ENCODE data around the gene LGALS7.
"Not testable (repeated sequence)": the region's sequence is repeated elsewhere in the genome, so short reads cannot be mapped to it uniquely, and the experiment has no call there.

LGALS7 gene

GRCh38 chr19:38809592-38810252 is 36.4 kb upstream of the LGALS7 start:
- H3K4me3 ChIP-seq (ENCODE audit: low read depth in 1 of 2, low read length in 2 of 2): no peak overlapping the region

GRCh38 chr19:38808741-38809140 is 35.4 kb upstream of the LGALS7 start:
- Histone ChIP-seq H3K4me3 (ENCODE audit: low read depth in 1 of 2, low read length in 2 of 2) (no peak overlapping the region), H3K27me3 (ENCODE audit: control insufficient read depth in 1 of 2, insufficient read depth in 2 of 2, low read length in 2 of 2) (no peaks in the 10 kb centered on the region), H3K9ac (ENCODE audit: low read length) (no peak overlapping the region), H3K36me3 (ENCODE audit: insufficient read depth, low read length) (no peaks in the 10 kb centered on the region), H3K9me3 (ENCODE audit: low read length) (no peaks in the 10 kb centered on the region), H3K4me1 (ENCODE audit: insufficient read depth, low read length) (no peaks in the 10 kb centered on the region), H3K27ac (ENCODE audit: low read depth, low read length) (no peak overlapping the region)

More at GRCh38 chr19:38809592-38810252, 36.4 kb upstream of the LGALS7 start:
- Histone ChIP-seq H3K27me3 (ENCODE audit: control insufficient read depth in 1 of 2, insufficient read depth in 2 of 2, low read length in 2 of 2) (no peaks in the 10 kb centered on the region), H3K9ac (ENCODE audit: low read length) (no peak overlapping the region), H3K36me3 (ENCODE audit: insufficient read depth, low read length) (no peaks in the 10 kb centered on the region), H3K27ac (ENCODE audit: low read depth, low read length) (no peak overlapping the region), H3K9me3 (ENCODE audit: low read length) (no peaks in the 10 kb centered on the region), H3K4me1 (ENCODE audit: insufficient read depth, low read length) (no peaks in the 10 kb centered on the region)

- H3K9me3 ChIP-seq (ENCODE audit: low read length); H3K4me1 ChIP-seq (ENCODE audit: insufficient read depth, low read length); H3K27me3 ChIP-seq (ENCODE audit: control insufficient read depth in 1 of 2, insufficient read depth in 2 of 2, low read length in 2 of 2); H3K36me3 ChIP-seq (ENCODE audit: insufficient read depth, low read length); H3K27ac ChIP-seq (ENCODE audit: low read depth, low read length); H3K9ac ChIP-seq (ENCODE audit: low read length); H3K4me3 ChIP-seq (ENCODE audit: low read depth in 1 of 2, low read length in 2 of 2): not testable (repeated sequence)
Measured at GRCh38 chr19:38807374-38808098, 34.2 kb upstream of the LGALS7 start.

- Histone ChIP-seq H3K9me3 (ENCODE audit: low read length) (no peaks in the 10 kb centered on the region), H3K4me1 (ENCODE audit: insufficient read depth, low read length) (no peaks in the 10 kb centered on the region), H3K4me3 (ENCODE audit: low read depth in 1 of 2, low read length in 2 of 2) (no peak overlapping the region), H3K27me3 (ENCODE audit: control insufficient read depth in 1 of 2, insufficient read depth in 2 of 2, low read length in 2 of 2) (no peaks in the 10 kb centered on the region), H3K36me3 (ENCODE audit: insufficient read depth, low read length) (no peaks in the 10 kb centered on the region), H3K9ac (ENCODE audit: low read length) (no peak overlapping the region), H3K27ac (ENCODE audit: low read depth, low read length) (no peak overlapping the region)
Measured at GRCh38 chr19:38806371-38806770, 33.1 kb upstream of the LGALS7 start.

- Histone ChIP-seq H3K9me3 (ENCODE audit: low read length) (no peaks in the 10 kb centered on the region), H3K9ac (ENCODE audit: low read length) (no peak overlapping the region), H3K27me3 (ENCODE audit: control insufficient read depth in 1 of 2, insufficient read depth in 2 of 2, low read length in 2 of 2) (no peaks in the 10 kb centered on the region), H3K27ac (ENCODE audit: low read depth, low read length) (no peak overlapping the region), H3K4me3 (ENCODE audit: low read depth in 1 of 2, low read length in 2 of 2) (no peak overlapping the region), H3K4me1 (ENCODE audit: insufficient read depth, low read length) (no peaks in the 10 kb centered on the region), H3K36me3 (ENCODE audit: insufficient read depth, low read length) (no peaks in the 10 kb centered on the region)
Measured at GRCh38 chr19:38805180-38805579, 31.9 kb upstream of the LGALS7 start.

GRCh38 chr19:38803543-38803942 is 30.2 kb upstream of the LGALS7 start:
- Histone ChIP-seq H3K9ac (ENCODE audit: low read length) (no peak overlapping the region), H3K27ac (ENCODE audit: low read depth, low read length) (no peak overlapping the region), H3K27me3 (ENCODE audit: control insufficient read depth in 1 of 2, insufficient read depth in 2 of 2, low read length in 2 of 2) (no peaks in the 10 kb centered on the region), H3K4me3 (ENCODE audit: low read depth in 1 of 2, low read length in 2 of 2) (no peak overlapping the region), H3K9me3 (ENCODE audit: low read length) (no peaks in the 10 kb centered on the region), H3K4me1 (ENCODE audit: insufficient read depth, low read length) (no peaks in the 10 kb centered on the region), H3K36me3 (ENCODE audit: insufficient read depth, low read length) (no peaks in the 10 kb centered on the region)

GRCh38 chr19:38801359-38802095 is 28.2 kb upstream of the LGALS7 start:
- Histone ChIP-seq H3K4me3 (ENCODE audit: low read depth in 1 of 2, low read length in 2 of 2) (no peak overlapping the region), H3K27me3 (ENCODE audit: control insufficient read depth in 1 of 2, insufficient read depth in 2 of 2, low read length in 2 of 2) (no peaks in the 10 kb centered on the region), H3K9me3 (ENCODE audit: low read length) (no peaks in the 10 kb centered on the region), H3K36me3 (ENCODE audit: insufficient read depth, low read length) (no peaks in the 10 kb centered on the region), H3K9ac (ENCODE audit: low read length) (no peak overlapping the region), H3K27ac (ENCODE audit: low read depth, low read length) (no peak overlapping the region), H3K4me1 (ENCODE audit: insufficient read depth, low read length) (no peaks in the 10 kb centered on the region)

- H3K36me3 ChIP-seq (ENCODE audit: insufficient read depth, low read length): no peaks in the 10 kb centered on the region
Measured at GRCh38 chr19:38800577-38801347, 27.4 kb upstream of the LGALS7 start.

GRCh38 chr19:38799104-38799503 is 25.8 kb upstream of the LGALS7 start:
- Histone ChIP-seq H3K4me1 (ENCODE audit: insufficient read depth, low read length) (no peaks in the 10 kb centered on the region), H3K4me3 (ENCODE audit: low read depth in 1 of 2, low read length in 2 of 2) (no peak overlapping the region), H3K9me3 (ENCODE audit: low read length) (no peaks in the 10 kb centered on the region), H3K36me3 (ENCODE audit: insufficient read depth, low read length) (no peaks in the 10 kb centered on the region), H3K9ac (ENCODE audit: low read length) (no peak overlapping the region), H3K27ac (ENCODE audit: low read depth, low read length) (no peak overlapping the region), H3K27me3 (ENCODE audit: control insufficient read depth in 1 of 2, insufficient read depth in 2 of 2, low read length in 2 of 2) (no peaks in the 10 kb centered on the region)

More at GRCh38 chr19:38800577-38801347, 27.4 kb upstream of the LGALS7 start:
- Histone ChIP-seq H3K27ac (ENCODE audit: low read depth, low read length) (no peak overlapping the region), H3K9me3 (ENCODE audit: low read length) (no peaks in the 10 kb centered on the region), H3K27me3 (ENCODE audit: control insufficient read depth in 1 of 2, insufficient read depth in 2 of 2, low read length in 2 of 2) (no peaks in the 10 kb centered on the region), H3K4me3 (ENCODE audit: low read depth in 1 of 2, low read length in 2 of 2) (no peak overlapping the region), H3K9ac (ENCODE audit: low read length) (no peak overlapping the region), H3K4me1 (ENCODE audit: insufficient read depth, low read length) (no peaks in the 10 kb centered on the region)

- not testable (repeated sequence) for H3K27ac ChIP-seq (ENCODE audit: low read depth, low read length); H3K4me1 ChIP-seq (ENCODE audit: insufficient read depth, low read length); H3K36me3 ChIP-seq (ENCODE audit: insufficient read depth, low read length); H3K27me3 ChIP-seq (ENCODE audit: control insufficient read depth in 1 of 2, insufficient read depth in 2 of 2, low read length in 2 of 2); H3K9me3 ChIP-seq (ENCODE audit: low read length); H3K9ac ChIP-seq (ENCODE audit: low read length); H3K4me3 ChIP-seq (ENCODE audit: low read depth in 1 of 2, low read length in 2 of 2)
Measured at GRCh38 chr19:38797781-38798180, 24.5 kb upstream of the LGALS7 start.

GRCh38 chr19:38796154-38796553 is 22.8 kb upstream of the LGALS7 start:
- Histone ChIP-seq H3K9me3 (ENCODE audit: low read length) (no peaks in the 10 kb centered on the region), H3K9ac (ENCODE audit: low read length) (no peak overlapping the region), H3K27ac (ENCODE audit: low read depth, low read length) (no peak overlapping the region), H3K4me1 (ENCODE audit: insufficient read depth, low read length) (no peaks in the 10 kb centered on the region), H3K36me3 (ENCODE audit: insufficient read depth, low read length) (no peaks in the 10 kb centered on the region), H3K27me3 (ENCODE audit: control insufficient read depth in 1 of 2, insufficient read depth in 2 of 2, low read length in 2 of 2) (no peaks in the 10 kb centered on the region), H3K4me3 (ENCODE audit: low read depth in 1 of 2, low read length in 2 of 2) (no peak overlapping the region)
